Ovary (tissue), 9 donors: ENCODE measurements around the gene MAP3K7CL. TPM values are rescaled to one million over a fixed set of nuclear protein-coding genes. Genes with fewer than 3 reads are reported as not detected.

Source experiments
- DNase-seq, 5 donors: peaks; one replicate each; pipeline ENCODE4 v3.0.0-alpha.2; 2019 to 2020
- H3K27ac ChIP-seq, 2 donors: fragments of 200-600 bp; one replicate each; pipeline versions ENCODE4 v1.5.1 to v1.8.0; 2019 to 2022
- H3K27me3 ChIP-seq: fragments of 200-600 bp; one replicate; pipeline ENCODE4 v1.8.0; 2022
- H3K36me3 ChIP-seq: fragments of 200-600 bp; sonication (generic); one replicate; pipeline ENCODE4 v1.5.1; 2019
- H3K4me1 ChIP-seq: one replicate; pipeline ENCODE4 v1.8.1; 2013; ENCODE audit warnings: mild to moderate bottlenecking, moderate library complexity; ENCODE audit not compliant: insufficient read depth
- H3K4me3 ChIP-seq: fragments of 200-600 bp; sonication (generic); one replicate; pipeline ENCODE4 v1.5.1; 2017
- H3K9me3 ChIP-seq, 2 donors: fragments of 200-600 bp in 1 of 2; sonication (generic) in 1 of 2; one replicate each; pipeline versions ENCODE4 v1.5.1 to v1.8.1; 2013 to 2019; ENCODE audit warnings: mild to moderate bottlenecking in 1 of 2, moderate library complexity in 1 of 2
- EP300 ChIP-seq: sonication (generic); formaldehyde crosslinking; IDR thresholded peaks from one replicate; pipeline ENCODE4 v1.6.1; 2017; ENCODE audit warnings: antibody characterized with exemption
- POLR2A ChIP-seq: fragments of 450-650 bp; IDR thresholded peaks from one replicate; pipeline ENCODE4 v1.6.1; 2017; ENCODE audit warnings: antibody characterized with exemption, mild to moderate bottlenecking, moderate library complexity
- WGBS, 3 donors: extraction: QIAGEN DNeasy Blood & Tissue Kit in 1 of 3; methylation state at CpG; one replicate each; pipeline versions ENCODE4 v1.1.5 to v1.1.7; 2013 to 2017; 5-methylcytosine and 5-hydroxymethylcytosine counted together
- intact Hi-C, 4 donors: fragments of 100-400 bp; cut with DNase I; formaldehyde crosslinking; loops; one replicate each; pipeline versions ENCODE4 v1.11.0 to v1.15.1; 2022 to 2023
- polyA plus RNA-seq, 2 donors: library from polyadenylated mRNA; stranded (reverse); fragments of 200-250 nt in 1 of 2; fragments of 350-450 nt in 1 of 2; fragmentation: Illumina TruSeq in 1 of 2; extraction: RNeasy Lipid Tissue Mini Kit (QIAGEN cat#74804) in 1 of 2; gene quantifications; one replicate each; pipeline ENCODE4 v1.2.3, GENCODE V29; 2013 to 2014
- total RNA-seq, 7 donors: library from RNA; depleted of rRNA in 2 of 7; stranded (reverse); fragments of >200 nt in 2 of 7; fragmentation: NEBNext Ultra II Directional in 3 of 7; extraction: Animal tissue kit (Norgen Biotek cat#: 25700) in 3 of 7; gene quantifications; one replicate each; pipeline versions ENCODE4 v1.1.0 to v1.2.4, GENCODE V29; 2016 to 2023
- TF ChIP-seq, protein P1 (sequence below), 3 donors: fragments of 450-650 bp in 2 of 3; fragments of 200-600 bp in 1 of 3; IDR thresholded peaks; one replicate each; pipeline versions ENCODE4 v1.5.1 to v1.8.0; 2016 to 2022; ENCODE audit warnings: antibody characterized with exemption in 3 of 3, mild to moderate bottlenecking in 1 of 3
- donor health status: DM: no; HTN: no; CAD: no; lungs with moderate emphysema.
- donor health status: DM: no; HTN: no; CAD: no.
- donor health status: Bipolar disorder and iron deficiency.
- donor health status: DM: yes; HTN: yes; CAD: no.
- donor health status: DM: no; HTN: no; CAD: no.
- donor health status: DM: yes; HTN: yes; CAD: no.

The MAP3K7CL gene
- total and polyA plus RNA-seq, 9 donors = 3.0 to 18.6 (median 6.7) TPM

DNA sequence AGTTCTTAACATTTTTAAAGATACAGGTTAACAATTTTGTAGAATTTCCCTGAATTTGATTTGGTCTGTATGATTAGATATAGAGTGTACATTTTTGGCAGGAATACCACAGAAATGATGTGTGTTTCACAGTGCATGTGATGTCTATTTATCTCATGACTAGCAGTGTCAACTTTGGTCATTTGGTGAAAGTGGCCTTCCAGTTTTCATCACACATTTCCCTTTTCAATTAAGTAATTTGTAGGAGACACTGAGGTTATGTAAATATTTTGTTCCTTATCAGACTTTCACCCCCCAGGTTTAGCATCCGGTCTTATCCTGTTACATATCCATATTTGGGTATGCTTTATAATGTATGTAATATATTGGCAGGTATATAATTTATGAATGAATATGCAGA, 41.8 kb downstream of the MAP3K7CL start:
- Histone ChIP-seq H3K9me3 (no peaks in the 10 kb centered on the region), H3K27me3 (no peaks in the 10 kb centered on the region), H3K4me1 (peaks cover 5% of the 10 kb centered on the region), H3K4me3 (no peak overlapping the region), H3K27ac (no peak overlapping the region), H3K36me3 (no peaks in the 10 kb centered on the region)
- WGBS, 3 donors = 64 to 71% (median 69%) methylated on average over 1 of the region's 1 CpG
- intact Hi-C loops = no loop called here
- DNase-seq = no peak
- TF ChIP-seq POLR2A (no peak), EP300 (no peak)
- TF ChIP-seq, protein P1, sequence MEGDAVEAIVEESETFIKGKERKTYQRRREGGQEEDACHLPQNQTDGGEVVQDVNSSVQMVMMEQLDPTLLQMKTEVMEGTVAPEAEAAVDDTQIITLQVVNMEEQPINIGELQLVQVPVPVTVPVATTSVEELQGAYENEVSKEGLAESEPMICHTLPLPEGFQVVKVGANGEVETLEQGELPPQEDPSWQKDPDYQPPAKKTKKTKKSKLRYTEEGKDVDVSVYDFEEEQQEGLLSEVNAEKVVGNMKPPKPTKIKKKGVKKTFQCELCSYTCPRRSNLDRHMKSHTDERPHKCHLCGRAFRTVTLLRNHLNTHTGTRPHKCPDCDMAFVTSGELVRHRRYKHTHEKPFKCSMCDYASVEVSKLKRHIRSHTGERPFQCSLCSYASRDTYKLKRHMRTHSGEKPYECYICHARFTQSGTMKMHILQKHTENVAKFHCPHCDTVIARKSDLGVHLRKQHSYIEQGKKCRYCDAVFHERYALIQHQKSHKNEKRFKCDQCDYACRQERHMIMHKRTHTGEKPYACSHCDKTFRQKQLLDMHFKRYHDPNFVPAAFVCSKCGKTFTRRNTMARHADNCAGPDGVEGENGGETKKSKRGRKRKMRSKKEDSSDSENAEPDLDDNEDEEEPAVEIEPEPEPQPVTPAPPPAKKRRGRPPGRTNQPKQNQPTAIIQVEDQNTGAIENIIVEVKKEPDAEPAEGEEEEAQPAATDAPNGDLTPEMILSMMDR (IDR thresholded peaks at IDR 0.05) = no peak

DNA sequence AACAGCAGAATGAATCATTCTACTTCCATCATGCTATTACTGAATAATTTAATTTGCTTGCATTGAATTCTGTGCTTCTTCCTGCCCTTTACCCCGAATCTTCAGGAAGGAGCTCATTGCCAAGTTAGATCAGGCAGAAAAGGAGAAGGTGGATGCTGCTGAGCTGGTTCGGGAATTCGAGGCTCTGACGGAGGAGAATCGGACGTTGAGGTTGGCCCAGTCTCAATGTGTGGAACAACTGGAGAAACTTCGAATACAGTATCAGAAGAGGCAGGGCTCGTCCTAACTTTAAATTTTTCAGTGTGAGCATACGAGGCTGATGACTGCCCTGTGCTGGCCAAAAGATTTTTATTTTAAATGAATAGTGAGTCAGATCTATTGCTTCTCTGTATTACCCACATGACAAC, 44.2 kb downstream of the MAP3K7CL start:
- H3K4me1 ChIP-seq = peaks cover 5% of the 10 kb centered on the region
- no peak for DNase-seq
- no peaks in the 10 kb centered on the region for H3K27me3 ChIP-seq
- H3K36me3 ChIP-seq = no peaks in the 10 kb centered on the region
- 8 to 21% (median 17%) methylated on average over 9 of the region's 9 CpGs for WGBS, 3 donors
- intact Hi-C loops = no loop called here
- no peak overlapping the region for H3K4me3 ChIP-seq
- H3K27ac ChIP-seq = peak overlapping the region in 1 of 2 donors; percentile 30
- no peak for TF ChIP-seq EP300
- no peak for TF ChIP-seq POLR2A
- TF ChIP-seq, protein P1 (IDR thresholded peaks at IDR 0.05) = no peak
- no peaks in the 10 kb centered on the region for H3K9me3 ChIP-seq

DNA sequence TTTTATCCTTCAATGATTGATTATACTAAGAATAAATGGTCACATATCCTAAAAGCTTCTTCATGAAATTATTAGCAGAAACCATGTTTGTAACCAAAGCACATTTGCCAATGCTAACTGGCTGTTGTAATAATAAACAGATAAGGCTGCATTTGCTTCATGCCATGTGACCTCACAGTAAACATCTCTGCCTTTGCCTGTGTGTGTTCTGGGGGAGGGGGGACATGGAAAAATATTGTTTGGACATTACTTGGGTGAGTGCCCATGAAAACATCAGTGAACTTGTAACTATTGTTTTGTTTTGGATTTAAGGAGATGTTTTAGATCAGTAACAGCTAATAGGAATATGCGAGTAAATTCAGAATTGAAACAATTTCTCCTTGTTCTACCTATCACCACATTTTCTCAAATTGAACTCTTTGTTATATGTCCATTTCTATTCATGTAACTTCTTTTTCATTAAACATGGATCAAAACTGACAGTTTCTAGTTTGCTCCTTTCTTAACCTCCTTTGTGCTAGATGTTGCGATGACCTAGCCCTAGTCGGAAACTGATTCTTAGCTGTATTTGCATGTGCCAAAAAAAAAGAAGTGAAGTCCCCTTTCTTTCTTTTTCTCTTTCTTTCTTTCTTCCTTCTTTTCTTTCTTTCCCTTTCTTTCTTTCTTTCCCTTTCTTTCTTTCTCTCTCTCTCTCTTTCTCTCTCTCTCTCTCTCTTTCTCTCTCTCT, 45.1 kb downstream of the MAP3K7CL start:
- WGBS, 3 donors = 10 to 28% (median 25%) methylated on average over 3 of the region's 3 CpGs
- no peak for DNase-seq
- Histone ChIP-seq H3K27ac (peak overlapping the region in 1 of 2 donors; percentile 30), H3K27me3 (no peaks in the 10 kb centered on the region), H3K4me3 (no peak overlapping the region), H3K4me1 (peaks cover 5% of the 10 kb centered on the region), H3K9me3 (no peaks in the 10 kb centered on the region), H3K36me3 (no peaks in the 10 kb centered on the region)
- intact Hi-C loops = no loop called here
- no peak for TF ChIP-seq POLR2A
- TF ChIP-seq, protein P1 (IDR thresholded peaks at IDR 0.05) = no peak
- no peak for TF ChIP-seq EP300

DNA sequence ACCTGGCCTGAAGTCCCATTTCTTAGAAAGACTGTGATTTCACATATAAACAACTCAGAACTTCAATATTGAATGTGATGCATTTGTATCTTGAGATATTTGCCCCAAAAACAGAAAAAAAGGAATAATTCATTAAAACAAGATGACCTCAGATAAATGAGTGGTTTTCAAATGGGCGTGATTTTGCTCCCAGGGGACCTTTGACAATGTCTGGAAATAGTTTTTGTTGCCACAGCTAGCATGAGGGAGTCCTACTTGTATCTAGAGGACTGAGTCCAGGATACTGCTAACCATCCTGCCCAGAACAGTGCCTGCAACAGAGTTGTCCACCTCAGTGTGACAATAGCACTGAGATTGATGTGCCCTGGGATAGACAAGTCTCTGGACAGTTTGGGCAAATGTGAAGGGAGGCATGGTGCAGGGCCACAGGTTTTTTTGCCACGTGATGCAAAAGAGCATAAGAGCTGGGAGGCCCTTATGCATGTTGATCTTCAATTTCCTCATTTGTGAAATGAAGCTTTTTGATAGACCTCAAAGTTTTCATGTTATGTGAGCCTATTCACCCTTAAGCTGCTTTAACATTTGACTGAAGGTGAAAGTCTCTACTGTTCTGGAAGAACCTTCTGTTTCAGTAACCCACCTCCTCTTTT, 46.2 kb downstream of the MAP3K7CL start:
- no peaks in the 10 kb centered on the region for H3K36me3 ChIP-seq
- no peaks in the 10 kb centered on the region for H3K9me3 ChIP-seq
- H3K27ac ChIP-seq = no peak overlapping the region
- no peak for DNase-seq
- 68 to 86% (median 75%) methylated on average over 2 of the region's 2 CpGs for WGBS, 3 donors
- no peak overlapping the region for H3K4me3 ChIP-seq
- H3K4me1 ChIP-seq = peaks cover 5% of the 10 kb centered on the region
- no peaks in the 10 kb centered on the region for H3K27me3 ChIP-seq
- intact Hi-C loops = no loop called here
- no peak for TF ChIP-seq EP300
- TF ChIP-seq POLR2A = no peak
- TF ChIP-seq, protein P1 (IDR thresholded peaks at IDR 0.05) = no peak
